Spleen (tissue), 11 donors: ENCODE results near the gene CDH26. TPM values are rescaled to one million over a fixed set of nuclear protein-coding genes. Genes with fewer than 3 reads are reported as not detected.

ENCODE experiments used
- DNase-seq: peaks from one replicate; pipeline ENCODE4 v3.0.0-alpha.2; 2020
- H3K27ac ChIP-seq, 8 donors: fragments of 200-600 bp; sonication (generic) in 7 of 8; 1 replicate in 4 of 8; 2 replicates in 4 of 8; pipeline versions ENCODE4 v1.5.0 to v1.8.0; 2016 to 2021; ENCODE audit warnings: inconsistent platforms in 4 of 8, mild to moderate bottlenecking in 4 of 8, moderate library complexity in 1 of 8
- H3K27me3 ChIP-seq, 7 donors: fragments of 200-600 bp; sonication (generic) in 6 of 7; replicated peaks in 1 of 7; 1 replicate in 4 of 7; 2 replicates in 3 of 7; pipeline versions ENCODE4 v1.5.0 to v1.8.0; 2016 to 2021; ENCODE audit warnings: inconsistent platforms in 3 of 7, mild to moderate bottlenecking in 1 of 7
- H3K36me3 ChIP-seq, 6 donors: fragments of 200-600 bp; sonication (generic) in 5 of 6; 1 replicate in 4 of 6; 2 replicates in 2 of 6; pipeline versions ENCODE4 v1.5.0 to v1.8.0; 2016 to 2021; ENCODE audit warnings: inconsistent platforms in 2 of 6
- H3K4me1 ChIP-seq, 6 donors: fragments of 200-600 bp; sonication (generic) in 5 of 6; 1 replicate in 3 of 6; 2 replicates in 3 of 6; pipeline versions ENCODE4 v1.5.0 to v1.8.0; 2016 to 2021; ENCODE audit warnings: inconsistent platforms in 3 of 6
- H3K4me3 ChIP-seq, 8 donors: fragments of 200-600 bp; sonication (generic) in 7 of 8; 1 replicate in 4 of 8; 2 replicates in 4 of 8; pipeline versions ENCODE4 v1.5.0 to v1.8.0; 2016 to 2021; ENCODE audit warnings: inconsistent platforms in 4 of 8, mild to moderate bottlenecking in 4 of 8, moderate library complexity in 2 of 8
- H3K9me3 ChIP-seq, 8 donors: fragments of 200-600 bp; sonication (generic) in 7 of 8; 1 replicate in 4 of 8; 2 replicates in 4 of 8; pipeline versions ENCODE4 v1.5.0 to v1.8.0; 2016 to 2021; ENCODE audit warnings: inconsistent platforms in 4 of 8
- POLR2A ChIP-seq, 3 donors: fragments of 450-650 bp; IDR thresholded peaks; one replicate each; pipeline ENCODE4 v1.5.1; 2017; ENCODE audit warnings: antibody characterized with exemption in 3 of 3, mild to moderate bottlenecking in 1 of 3
- POLR2AphosphoS5 ChIP-seq, 3 donors: sonication (generic); formaldehyde crosslinking; IDR thresholded peaks; one replicate each; pipeline ENCODE4 v1.5.1; 2017; ENCODE audit warnings: antibody characterized with exemption in 3 of 3
- WGBS, 5 donors: extraction: QIAGEN DNeasy Blood & Tissue Kit in 3 of 5; methylation state at CpG; one replicate each; pipeline versions ENCODE4 v1.1.5 to v1.1.7; 2013 to 2018; 5-methylcytosine and 5-hydroxymethylcytosine counted together
- intact Hi-C: fragments of 100-400 bp; cut with DNase I; formaldehyde crosslinking; loops from one replicate; pipeline ENCODE4 v1.15.0; 2023; ENCODE audit warnings: low total_unique reads
- polyA plus RNA-seq, 3 donors: library from polyadenylated mRNA; stranded (reverse); fragments of 200-250 nt; gene quantifications; one replicate each; pipeline ENCODE4 v1.2.1, GENCODE V29; 2013
- total RNA-seq, 7 donors: library from RNA; depleted of rRNA in 3 of 7; stranded (reverse); fragments of >200 nt in 3 of 7; fragmentation: NEBNext Ultra II Directional in 4 of 7; extraction: Animal tissue kit (Norgen Biotek cat#: 25700) in 4 of 7; gene quantifications; one replicate each; pipeline versions ENCODE4 v1.1.0 to v1.2.1, GENCODE V29; 2016 to 2021
- TF ChIP-seq, protein P1 (sequence below), 11 experiments: fragments of 200-600 bp in 7 of 11; fragments of 450-650 bp in 4 of 11; sonication (generic) in 4 of 11; IDR thresholded peaks in 8 of 11; conservative IDR thresholded peaks in 3 of 11; 1 replicate in 7 of 11; 2 replicates in 4 of 11; pipeline versions ENCODE4 v1.4.0 to v1.8.0; 2016 to 2021; ENCODE audit warnings: antibody characterized with exemption in 11 of 11, inconsistent platforms in 4 of 11, mild to moderate bottlenecking in 1 of 11
- donor health status: healthy with polysubstance abuse.
- donor health status: DM: no; HTN: no; CAD: no; lungs with moderate emphysema.
- donor health status: DM: no; HTN: no; CAD: no.
- donor health status: Bipolar disorder and iron deficiency.
- donor health status: healthy.
- donor health status: DM: no; HTN: no; CAD: no.
- donor health status: DM: yes; HTN: yes; CAD: no.

Gene CDH26
- total and polyA plus RNA-seq, 10 donors = 0.70 to 6.2 (median 2.0) TPM

DNA sequence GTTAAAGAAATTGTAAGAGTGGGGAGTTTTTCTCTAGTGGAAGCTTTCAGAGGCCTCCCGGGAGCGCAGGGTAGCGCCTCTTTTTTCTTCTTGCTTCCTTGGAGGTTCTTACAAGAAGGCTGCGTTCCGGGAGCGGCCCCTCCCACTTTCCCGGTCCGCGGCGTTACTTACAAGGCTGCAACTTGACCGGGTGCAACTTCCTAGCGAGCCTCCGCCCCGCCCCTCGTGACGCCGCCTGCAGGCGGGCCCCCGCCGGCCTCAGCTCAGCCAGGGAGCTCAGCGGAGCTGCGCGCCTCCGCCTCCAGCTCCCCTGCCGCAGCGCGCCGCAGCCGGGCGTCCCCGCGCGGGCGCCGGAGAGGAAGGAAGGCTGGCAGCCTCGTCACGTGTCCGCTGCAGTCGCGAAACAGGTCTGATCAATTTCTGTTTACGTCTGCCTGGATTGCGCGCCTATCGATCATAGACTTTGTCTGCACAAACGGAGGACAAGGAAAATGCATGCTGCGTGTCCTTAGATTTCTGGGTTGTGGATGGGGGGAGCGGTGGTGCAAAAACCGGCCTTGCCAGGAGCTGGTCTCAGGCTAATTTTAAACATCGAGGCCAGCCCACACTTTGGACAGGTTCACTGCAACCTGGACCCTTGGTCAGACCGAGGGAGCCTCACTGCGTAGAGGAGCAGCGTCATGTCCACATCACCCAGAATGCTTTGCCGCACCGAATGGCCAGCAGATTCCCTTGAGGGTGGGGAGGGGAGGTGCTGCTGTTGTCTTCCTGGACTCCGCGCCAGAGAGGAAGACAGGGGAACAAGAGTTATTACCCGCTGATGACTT, 17.9 kb upstream of the CDH26 start, which contains the start of the genes FAM217B and PPP1R3D:
Gene FAM217B, plus strand, starts transcription at position 261 of the 827 bp plus-strand sequence. CDS start 3,555 bp downstream, outside the sequence.
Gene PPP1R3D, minus strand, starts transcription at position 177 of the 827 bp plus-strand sequence. CDS start 374 bp downstream, outside the sequence.
- Histone ChIP-seq H3K9me3 (no peaks in the 10 kb centered on the region), H3K27me3 (no peaks in the 10 kb centered on the region), H3K36me3 (peaks cover 0 to 35% (median 25%) of the 10 kb centered on the region in 6 donors), H3K27ac (peak within 1 kb of the TSS; percentile 94 to 99 (median 97)), H3K4me3 (peak within 1 kb of the TSS; percentile 45 to 95 (median 86)), H3K4me1 (peaks cover 35 to 83% (median 55%) of the 10 kb centered on the region in 6 donors)
- peak; percentile 100 for DNase-seq
- intact Hi-C loops = no loop called here
- TF ChIP-seq POLR2A (IDR thresholded peaks at IDR 0.05) (peak in 2 of 3 donors; percentile 73 to 78), POLR2AphosphoS5 (IDR thresholded peaks at IDR 0.05) (peak; percentile 89 to 97 (median 93))
- TF ChIP-seq, protein P1, sequence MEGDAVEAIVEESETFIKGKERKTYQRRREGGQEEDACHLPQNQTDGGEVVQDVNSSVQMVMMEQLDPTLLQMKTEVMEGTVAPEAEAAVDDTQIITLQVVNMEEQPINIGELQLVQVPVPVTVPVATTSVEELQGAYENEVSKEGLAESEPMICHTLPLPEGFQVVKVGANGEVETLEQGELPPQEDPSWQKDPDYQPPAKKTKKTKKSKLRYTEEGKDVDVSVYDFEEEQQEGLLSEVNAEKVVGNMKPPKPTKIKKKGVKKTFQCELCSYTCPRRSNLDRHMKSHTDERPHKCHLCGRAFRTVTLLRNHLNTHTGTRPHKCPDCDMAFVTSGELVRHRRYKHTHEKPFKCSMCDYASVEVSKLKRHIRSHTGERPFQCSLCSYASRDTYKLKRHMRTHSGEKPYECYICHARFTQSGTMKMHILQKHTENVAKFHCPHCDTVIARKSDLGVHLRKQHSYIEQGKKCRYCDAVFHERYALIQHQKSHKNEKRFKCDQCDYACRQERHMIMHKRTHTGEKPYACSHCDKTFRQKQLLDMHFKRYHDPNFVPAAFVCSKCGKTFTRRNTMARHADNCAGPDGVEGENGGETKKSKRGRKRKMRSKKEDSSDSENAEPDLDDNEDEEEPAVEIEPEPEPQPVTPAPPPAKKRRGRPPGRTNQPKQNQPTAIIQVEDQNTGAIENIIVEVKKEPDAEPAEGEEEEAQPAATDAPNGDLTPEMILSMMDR (IDR thresholded peaks at IDR 0.05 in 8 of 11, conservative IDR thresholded peaks at IDR 0.05 in 3 of 11) = peak in 8 of 11 experiments; percentile 22 to 62 (median 40)
- 0 to 2% (median 0%) methylated on average over 28 to 57 of the region's 57 CpGs for WGBS, 5 donors

DNA sequence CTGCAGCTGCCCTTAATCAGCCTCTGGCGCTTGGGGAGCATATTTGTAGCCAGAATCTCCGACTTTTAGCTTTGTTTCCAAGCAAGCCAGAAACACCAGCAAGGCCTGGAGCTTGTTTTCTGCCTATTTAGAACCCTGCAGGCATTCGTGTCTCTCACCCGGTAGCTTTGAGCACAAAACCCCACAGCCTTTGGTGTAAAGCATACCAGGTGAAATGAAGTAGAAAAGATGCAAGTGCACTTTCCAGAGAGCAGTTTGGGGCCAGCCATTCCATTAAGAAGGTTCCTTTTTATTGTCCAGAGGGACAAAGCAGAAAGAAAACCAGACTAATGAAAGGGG, 17.3 kb upstream of the CDH26 start:
- WGBS, 5 donors = 0 to 2% (median 0%) methylated on average over 4 of the region's 4 CpGs
- H3K4me3 ChIP-seq = peak overlapping the region; percentile 45 to 95 (median 86)
- no peaks in the 10 kb centered on the region for H3K27me3 ChIP-seq
- no peak for DNase-seq
- TF ChIP-seq POLR2AphosphoS5 (IDR thresholded peaks at IDR 0.05) (no peak), POLR2A (IDR thresholded peaks at IDR 0.05) (no peak)
- TF ChIP-seq, protein P1 (IDR thresholded peaks at IDR 0.05 in 8 of 11, conservative IDR thresholded peaks at IDR 0.05 in 3 of 11) = no peak
- H3K9me3 ChIP-seq = no peaks in the 10 kb centered on the region
- H3K4me1 ChIP-seq = peaks cover 35 to 83% (median 56%) of the 10 kb centered on the region in 6 donors
- H3K27ac ChIP-seq = peak overlapping the region; percentile 94 to 99 (median 97)
- intact Hi-C loops = no loop called here
- peaks cover 0 to 41% (median 26%) of the 10 kb centered on the region in 6 donors for H3K36me3 ChIP-seq

DNA sequence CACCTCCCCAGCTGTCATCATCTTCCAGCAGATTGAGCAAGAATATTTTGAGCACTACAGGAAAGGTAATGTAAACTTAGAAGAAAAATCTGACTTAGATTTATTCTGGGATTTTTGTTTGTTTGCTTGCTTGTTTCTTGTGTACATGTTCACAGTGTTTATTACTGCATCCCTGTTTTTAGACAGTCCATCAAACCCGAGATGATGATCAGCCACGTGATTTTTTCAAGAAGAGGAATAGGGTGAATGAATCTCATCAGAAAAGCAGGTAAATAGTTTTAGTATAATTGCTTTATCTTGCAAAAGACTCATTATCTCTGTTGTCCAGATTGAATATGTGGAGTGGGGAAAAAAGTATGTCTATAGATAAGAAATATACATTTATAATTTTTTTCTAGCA, 16.0 kb upstream of the CDH26 start:
- no peak for DNase-seq
- Histone ChIP-seq H3K27ac (peak overlapping the region in 6 of 8 donors; percentile 94 to 99 (median 98)), H3K36me3 (peaks cover 0 to 44% (median 26%) of the 10 kb centered on the region in 6 donors), H3K9me3 (no peaks in the 10 kb centered on the region), H3K4me1 (peaks cover 28 to 83% (median 46%) of the 10 kb centered on the region in 6 donors), H3K4me3 (peak overlapping the region in 1 of 8 donors; percentile 95), H3K27me3 (no peaks in the 10 kb centered on the region)
- intact Hi-C loops = no loop called here
- no peak for TF ChIP-seq POLR2AphosphoS5 (IDR thresholded peaks at IDR 0.05)
- 81 to 91% (median 85%) methylated on average over 2 of the region's 2 CpGs for WGBS, 5 donors

DNA sequence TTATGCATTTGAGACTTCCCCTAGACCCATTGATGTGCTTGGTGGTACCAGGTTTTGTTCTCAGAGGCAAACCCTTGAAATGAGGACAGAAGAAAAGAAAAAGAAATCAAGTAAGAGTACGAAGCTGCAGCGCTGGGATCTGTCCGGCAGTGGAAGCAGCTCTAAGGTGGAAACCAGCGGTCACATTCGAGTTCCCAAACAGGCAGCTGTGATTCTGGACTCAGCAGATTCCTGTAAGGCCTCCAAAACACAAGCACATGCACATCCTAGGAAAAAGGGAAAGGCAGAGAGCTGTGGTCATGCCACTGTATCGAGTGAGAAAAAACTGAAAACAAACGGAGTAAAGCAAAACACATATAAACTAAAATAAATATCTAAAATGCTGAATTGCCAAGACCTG, 13.5 kb upstream of the CDH26 start:
- Histone ChIP-seq H3K9me3 (no peaks in the 10 kb centered on the region), H3K27me3 (no peaks in the 10 kb centered on the region), H3K4me1 (peaks cover 15 to 84% (median 39%) of the 10 kb centered on the region in 6 donors), H3K27ac (no peak overlapping the region), H3K4me3 (no peak overlapping the region), H3K36me3 (peaks cover 0 to 44% (median 26%) of the 10 kb centered on the region in 6 donors)
- intact Hi-C loops = no loop called here
- WGBS, 5 donors = 90 to 95% (median 95%) methylated on average over 7 of the region's 7 CpGs
- no peak for DNase-seq
- no peak for TF ChIP-seq POLR2A (IDR thresholded peaks at IDR 0.05)
- TF ChIP-seq POLR2AphosphoS5 (IDR thresholded peaks at IDR 0.05) = no peak
- TF ChIP-seq, protein P1 (IDR thresholded peaks at IDR 0.05 in 8 of 11, conservative IDR thresholded peaks at IDR 0.05 in 3 of 11) = no peak
